Spleen (tissue), 7 donors: Measurements from ENCODE around the gene GALK1.
A peak's percentile ranks its signal among the peaks of the same experiment; 100 is the strongest.

Source experiments
- CTCF ChIP-seq, 11 experiments: fragments of 200-600 bp in 7 of 11; fragments of 450-650 bp in 4 of 11; sonication (generic) in 4 of 11; IDR thresholded peaks in 8 of 11; conservative IDR thresholded peaks in 3 of 11; 1 replicate in 7 of 11; 2 replicates in 4 of 11; pipeline versions ENCODE4 v1.4.0 to v1.8.0; 2016 to 2021; ENCODE audit warnings: antibody characterized with exemption in 11 of 11, inconsistent platforms in 4 of 11, mild to moderate bottlenecking in 1 of 11
- POLR2A ChIP-seq, 3 donors: fragments of 450-650 bp; IDR thresholded peaks; one replicate each; pipeline ENCODE4 v1.5.1; 2017; ENCODE audit warnings: antibody characterized with exemption in 3 of 3, mild to moderate bottlenecking in 1 of 3
- POLR2AphosphoS5 ChIP-seq, 3 donors: sonication (generic); formaldehyde crosslinking; IDR thresholded peaks; one replicate each; pipeline ENCODE4 v1.5.1; 2017; ENCODE audit warnings: antibody characterized with exemption in 3 of 3
- donor health status: DM: no; HTN: no; CAD: no; lungs with moderate emphysema.
- donor health status: DM: no; HTN: no; CAD: no.
- donor health status: DM: no; HTN: no; CAD: no.

GRCh38 chr17:75779250-75779986, 14.4 kb upstream of the GALK1 start:
- TF ChIP-seq POLR2A (IDR thresholded peaks at IDR 0.05) (peak; percentile 100), CTCF (IDR thresholded peaks at IDR 0.05 in 8 of 11, conservative IDR thresholded peaks at IDR 0.05 in 3 of 11) (peak in 2 of 11 experiments; percentile 31 to 33), POLR2AphosphoS5 (IDR thresholded peaks at IDR 0.05) (peak; percentile 100)
